Measurements from ENCODE around the gene CNTNAP3B. TPM values are rescaled to one million over a fixed set of nuclear protein-coding genes. Genes with fewer than 3 reads are reported as not detected.

Gene CNTNAP3B
- total RNA-seq (2022; extraction: Qiagen RNA extraction), result 10.3 to 17.3 TPM (median 15.3 TPM) in 5 replicates

GRCh38 chr9:42129073-42129729 is at the start of gene CNTNAP3B:
CNTNAP3B (minus strand) TSS chr9:42129426; CDS start chr9:42129094, 332 bp downstream.

Other genes with a start within 250 kb of the CNTNAP3B start
- gene SPATA31A6, start 54.2 kb upstream of the CNTNAP3B start, total RNA-seq (2022; extraction: Qiagen RNA extraction), result not detected in 5 replicates

Data from A549 treated with dexamethasone at 1 μM for 4 hours (cell line).